Measurements from ENCODE around the gene DDX39A. TPM values are rescaled to one million over a fixed set of nuclear protein-coding genes. Genes with fewer than 3 reads are reported as not detected.

Gene DDX39A
- total RNA-seq, 1 donor from 2014 or later: 59.6 TPM

- peak; percentile 85 for ATAC-seq
These were observed 15.6 kb upstream of the DDX39A start for GRCh38 chr19:14434543-14435319.

GRCh38 chr19:14433554-14434501, 14.7 kb upstream of the DDX39A start:
- peak; percentile 29 for ATAC-seq

- ATAC-seq: no peak
These were observed 13.8 kb upstream of the DDX39A start, which contains the start of gene PKN1 for GRCh38 chr19:14432791-14433553. PKN1 (plus strand) TSS chr19:14433306; CDS start chr19:14433522, 216 bp downstream.

GRCh38 chr19:14430712-14431111, 11.6 kb upstream of the DDX39A start:
- ATAC-seq: no peak

- ATAC-seq: no peak
These were observed 9.8 kb upstream of the DDX39A start for GRCh38 chr19:14428882-14429416.

GRCh38 chr19:14427461-14427860, 8.3 kb upstream of the DDX39A start:
- ATAC-seq: no peak

GRCh38 chr19:14425696-14426138, 6.6 kb upstream of the DDX39A start:
- no peak for ATAC-seq

GRCh38 chr19:14418856-14419105, 360 bp downstream of the DDX39A start:
- no peak for ATAC-seq

- ATAC-seq: peak; percentile 27
These were observed 2.3 kb downstream of the DDX39A start for GRCh38 chr19:14416817-14417231.

GRCh38 chr19:14414926-14415690, 4.0 kb downstream of the DDX39A start:
- ATAC-seq: no peak

GRCh38 chr19:14413693-14414181, 5.4 kb downstream of the DDX39A start:
- no peak for ATAC-seq

- ATAC-seq: no peak
These were observed 6.0 kb downstream of the DDX39A start for GRCh38 chr19:14412996-14413692.

GRCh38 chr19:14412324-14412995, 6.7 kb downstream of the DDX39A start:
- no peak for ATAC-seq

- no peak for ATAC-seq
These were observed 7.2 kb downstream of the DDX39A start for GRCh38 chr19:14411938-14412245.

- ATAC-seq: no peak
These were observed 7.8 kb downstream of the DDX39A start for GRCh38 chr19:14411161-14411937.

- no peak for ATAC-seq
These were observed 8.8 kb downstream of the DDX39A start for GRCh38 chr19:14410091-14411051.

GRCh38 chr19:14409146-14410023, 9.8 kb downstream of the DDX39A start:
- ATAC-seq: no peak

All from esophagus mucosa (tissue), 1 donor.